ENCODE data around the gene KCNC2.

- TF ChIP-seq CTCF (conservative IDR thresholded peaks at IDR 0.05) (no peak), EZH2 (IDR thresholded peaks at IDR 0.05; ENCODE audit: low read depth) (no peak)
Measured at GRCh38 chr12:75183967-75184366, 25.7 kb downstream of the KCNC2 start.
